Nephron progenitor cell (in vitro differentiated cells): Measurements from ENCODE around the gene CHIC1.
"Not testable (repeated sequence)": the region's sequence is repeated elsewhere in the genome, so short reads cannot be mapped to it uniquely, and the experiment has no call there.

Experiments
- DNase-seq: peaks from one replicate; pipeline ENCODE4 v3.0.0; 2021
- H3K27ac Mint-ChIP-seq: 2 replicates; pipeline ENCODE4 v1.8.0; 2021; ENCODE audit warnings: mild to moderate bottlenecking, moderate library complexity, mixed read lengths
- H3K27me3 Mint-ChIP-seq: 2 replicates; pipeline ENCODE4 v1.8.0; 2021; ENCODE audit warnings: mild to moderate bottlenecking, low read depth, mixed read lengths; ENCODE audit not compliant: poor library complexity
- H3K36me3 Mint-ChIP-seq: 2 replicates; pipeline ENCODE4 v1.8.0; 2021; ENCODE audit warnings: low read depth, mixed read lengths
- H3K4me1 Mint-ChIP-seq: 2 replicates; pipeline ENCODE4 v1.8.0; 2021; ENCODE audit warnings: mixed read lengths
- H3K4me3 Mint-ChIP-seq: 2 replicates; pipeline ENCODE4 v1.8.0; 2021; ENCODE audit warnings: mild to moderate bottlenecking, moderate library complexity, mixed read lengths
- H3K9me3 Mint-ChIP-seq: 2 replicates; pipeline ENCODE4 v1.8.0; 2021; ENCODE audit warnings: mild to moderate bottlenecking, moderate library complexity, mixed read lengths
- CTCF ChIP-seq: fragments of 200-600 bp; sonication (generic); IDR thresholded peaks from 2 replicates; pipeline ENCODE4 v1.5.0; 2021; ENCODE audit warnings: antibody characterized with exemption

CHIC1 gene

GRCh38 chrX:73562984-73563737 lies at the start of gene CHIC1:
CHIC1 (plus strand) TSS chrX:73563197; CDS start chrX:73563285, 88 bp downstream.
- Mint-ChIP-seq H3K9me3 (peaks cover 2% of the 10 kb centered on the region), H3K27ac (peak within 1 kb of the TSS; percentile 99), H3K4me3 (peak within 1 kb of the TSS; percentile 98), H3K36me3 (no peaks in the 10 kb centered on the region), H3K27me3 (no peaks in the 10 kb centered on the region), H3K4me1 (peaks cover 9% of the 10 kb centered on the region)
- DNase-seq, result peak; percentile 76
- TF ChIP-seq CTCF, result no peak

- not testable (repeated sequence) for H3K4me3 Mint-ChIP-seq, DNase-seq, H3K27ac Mint-ChIP-seq, H3K27me3 Mint-ChIP-seq, H3K4me1 Mint-ChIP-seq
- Mint-ChIP-seq H3K36me3 (peaks cover 18% of the 10 kb centered on the region), H3K9me3 (peaks cover 21% of the 10 kb centered on the region)
These were observed 40.2 kb upstream of the CHIC1 start for GRCh38 chrX:73522823-73523222.

- H3K27me3 Mint-ChIP-seq, result no peaks in the 10 kb centered on the region
- DNase-seq, result no peak
- H3K36me3 Mint-ChIP-seq, result peaks cover 22% of the 10 kb centered on the region
- peaks cover 38% of the 10 kb centered on the region for H3K9me3 Mint-ChIP-seq
- no peak overlapping the region for H3K27ac Mint-ChIP-seq
- no peaks in the 10 kb centered on the region for H3K4me1 Mint-ChIP-seq
- no peak overlapping the region for H3K4me3 Mint-ChIP-seq
- no peak for TF ChIP-seq CTCF
These were observed 38.1 kb upstream of the CHIC1 start for GRCh38 chrX:73524906-73525305.

GRCh38 chrX:73525928-73526690 lies 36.9 kb upstream of the CHIC1 start:
- peaks cover 44% of the 10 kb centered on the region for H3K9me3 Mint-ChIP-seq
- DNase-seq, result no peak
- no peak for TF ChIP-seq CTCF
- H3K27ac Mint-ChIP-seq, result no peak overlapping the region
- no peaks in the 10 kb centered on the region for H3K4me1 Mint-ChIP-seq
- no peak overlapping the region for H3K4me3 Mint-ChIP-seq
- H3K36me3 Mint-ChIP-seq, result peaks cover 18% of the 10 kb centered on the region
- no peaks in the 10 kb centered on the region for H3K27me3 Mint-ChIP-seq

- not testable (repeated sequence) for H3K4me1 Mint-ChIP-seq, DNase-seq, H3K4me3 Mint-ChIP-seq, H3K27me3 Mint-ChIP-seq, H3K27ac Mint-ChIP-seq
- peaks cover 14% of the 10 kb centered on the region for H3K36me3 Mint-ChIP-seq
- peaks cover 56% of the 10 kb centered on the region for H3K9me3 Mint-ChIP-seq
These were observed 31.3 kb upstream of the CHIC1 start for GRCh38 chrX:73531655-73532054.

- no peak for TF ChIP-seq CTCF
- no peak overlapping the region for H3K27ac Mint-ChIP-seq
- DNase-seq, result no peak
- no peak overlapping the region for H3K4me3 Mint-ChIP-seq
- H3K9me3 Mint-ChIP-seq, result peaks cover 34% of the 10 kb centered on the region
- no peaks in the 10 kb centered on the region for H3K27me3 Mint-ChIP-seq
- H3K36me3 Mint-ChIP-seq, result peaks cover 3% of the 10 kb centered on the region
- H3K4me1 Mint-ChIP-seq, result no peaks in the 10 kb centered on the region
These were observed 6.8 kb upstream of the CHIC1 start for GRCh38 chrX:73556159-73556558.
